Hematopoietic multipotent progenitor cell treated with erythropoietin and hydrocortisone succinate and interleukin-3 and kit ligand, for 17 days (in vitro differentiated cells): ENCODE measurements around the gene SHROOM3.

Experiments
- DNase-seq: peaks from one replicate; pipeline ENCODE4 v3.0.0-alpha.2; 2015; ENCODE audit warnings: low spot score

SHROOM3 gene

DNA sequence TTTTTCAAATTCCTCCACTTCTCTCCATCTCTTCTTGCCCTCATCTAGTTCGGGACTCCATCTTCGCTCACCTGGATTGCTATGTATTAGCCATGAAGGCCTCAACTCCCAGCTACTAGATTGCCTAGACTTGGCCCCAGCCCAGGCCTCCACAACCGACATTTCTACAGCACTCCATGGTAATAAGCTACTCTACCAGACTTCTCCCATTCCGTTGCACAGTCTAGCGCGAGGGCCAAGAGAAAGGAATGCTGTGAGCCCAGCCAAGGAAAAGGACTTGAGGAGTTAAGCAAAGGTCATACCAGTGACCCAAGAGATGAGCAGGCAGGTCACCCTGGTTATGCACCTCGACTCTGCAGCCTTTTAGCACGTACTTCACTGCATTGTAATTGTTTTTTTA lies 387.3 kb downstream of the SHROOM3 start:
- DNase-seq: no peak

DNA sequence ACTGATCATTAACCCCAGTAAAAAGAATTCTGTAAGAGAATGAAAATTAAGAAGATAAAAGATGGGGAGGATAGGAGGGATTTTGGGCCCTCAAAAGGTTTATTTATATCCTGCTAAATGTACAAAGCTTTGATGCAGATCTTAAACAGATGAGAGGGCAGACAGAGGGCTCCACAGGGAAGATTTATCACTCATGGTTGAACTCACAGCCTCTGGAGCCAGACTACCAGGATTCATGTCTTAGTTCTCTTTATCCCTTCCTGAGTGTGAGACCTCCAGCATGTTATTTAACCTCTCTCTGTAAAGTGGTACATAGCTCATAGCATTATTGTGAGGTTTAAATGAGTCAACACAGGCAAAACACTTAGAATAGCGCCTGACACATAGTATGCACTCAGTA lies 388.5 kb downstream of the SHROOM3 start:
- DNase-seq: no peak

DNA sequence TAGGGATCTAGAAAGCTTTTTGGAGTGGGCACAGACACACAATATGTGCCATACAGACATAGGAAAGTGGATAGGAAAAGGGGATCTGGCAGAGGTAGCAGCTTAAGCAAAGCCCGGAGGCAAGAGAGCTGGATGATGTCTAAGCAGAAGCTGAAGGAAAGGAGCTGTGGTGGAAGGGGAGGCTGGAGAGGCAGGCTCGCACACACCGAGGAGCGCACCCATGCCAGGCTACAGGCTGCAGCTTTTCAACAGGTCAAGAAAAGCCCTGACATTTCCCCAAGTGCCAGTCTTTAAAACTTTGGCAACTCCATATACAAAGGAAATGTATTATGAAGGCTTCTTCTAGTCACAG lies 395.6 kb downstream of the SHROOM3 start:
- no peak for DNase-seq

- DNase-seq: no peak
Measured at GRCh38 chr4:76830964-76831703, 396.1 kb downstream of the SHROOM3 start.

GRCh38 chr4:76831711-76832373 lies 396.8 kb downstream of the SHROOM3 start:
- DNase-seq: no peak
